Transverse colon (tissue), 4 donors: ENCODE data around the gene PRR20G. TPM values are rescaled to one million over a fixed set of nuclear protein-coding genes. Genes with fewer than 3 reads are reported as not detected.
"Not testable (repeated sequence)": the region's sequence is repeated elsewhere in the genome, so short reads cannot be mapped to it uniquely, and the experiment has no call there.

ENCODE experiments used
- DNase-seq: peaks from one replicate; pipeline ENCODE4 v3.0.0-alpha.2; 2019
- H3K27ac ChIP-seq, 4 donors: fragments of 200-600 bp; sonication (generic); 2 replicates each; pipeline ENCODE4 v1.5.1; 2016 to 2018; ENCODE audit warnings: inconsistent platforms in 4 of 4
- H3K27me3 ChIP-seq: fragments of 200-600 bp; sonication (generic); 2 replicates; pipeline ENCODE4 v1.5.1; 2017; ENCODE audit warnings: inconsistent platforms
- H3K36me3 ChIP-seq, 4 donors: fragments of 200-600 bp; sonication (generic); 2 replicates each; pipeline ENCODE4 v1.5.1; 2017 to 2019; ENCODE audit warnings: inconsistent platforms in 4 of 4
- H3K4me1 ChIP-seq, 4 donors: fragments of 200-600 bp; sonication (generic); 2 replicates each; pipeline ENCODE4 v1.5.1; 2017 to 2020; ENCODE audit warnings: inconsistent platforms in 4 of 4
- H3K4me3 ChIP-seq, 4 donors: fragments of 200-600 bp; sonication (generic); 1 replicate in 1 of 4; 2 replicates in 3 of 4; pipeline versions ENCODE4 v1.5.1 to v1.6.1; 2017 to 2019; ENCODE audit warnings: inconsistent platforms in 4 of 4
- H3K9me3 ChIP-seq, 2 donors: fragments of 200-600 bp; sonication (generic); 2 replicates each; pipeline ENCODE4 v1.5.1; 2017 to 2019; ENCODE audit warnings: inconsistent platforms in 2 of 2
- CTCF ChIP-seq, 5 experiments: fragments of 200-600 bp in 3 of 5; fragments of 450-650 bp in 2 of 5; sonication (generic) in 3 of 5; IDR thresholded peaks; 1 replicate in 2 of 5; 2 replicates in 3 of 5; pipeline ENCODE4 v1.5.1; 2016 to 2017; ENCODE audit warnings: antibody characterized with exemption in 5 of 5, inconsistent platforms in 3 of 5, mild to moderate bottlenecking in 2 of 5, moderate library complexity in 1 of 5
- EP300 ChIP-seq: sonication (generic); formaldehyde crosslinking; IDR thresholded peaks from one replicate; pipeline ENCODE4 v1.6.1; 2017; ENCODE audit warnings: antibody characterized with exemption, low read depth
- POLR2A ChIP-seq: fragments of 450-650 bp; IDR thresholded peaks from one replicate; pipeline ENCODE4 v1.6.1; 2016; ENCODE audit warnings: antibody characterized with exemption, mild to moderate bottlenecking, moderate library complexity
- POLR2AphosphoS5 ChIP-seq, 3 donors: sonication (generic); formaldehyde crosslinking; IDR thresholded peaks; one replicate each; pipeline ENCODE4 v1.6.1; 2016; ENCODE audit warnings: antibody characterized with exemption in 3 of 3
- WGBS, 2 donors: methylation state at CpG; one replicate each; pipeline ENCODE4 v1.1.5; 2018; ENCODE audit warnings: low coverage in 1 of 2; 5-methylcytosine and 5-hydroxymethylcytosine counted together
- in situ Hi-C, 4 donors: fragments of 200-750 bp; cut with MboI; loops; one replicate each; pipeline versions ENCODE4 v1.15.0 to v1.15.1; 2017; ENCODE audit warnings: low sequenced_read_pairs in 3 of 4, low pct_ligation_motif_present in 1 of 4, low pct_unique_long_range_greater_than_20kb in 1 of 4
- intact Hi-C: fragments of 100-400 bp; cut with DNase I; formaldehyde crosslinking; loops from one replicate; pipeline ENCODE4 v1.15.1; 2023; ENCODE audit warnings: low total_unique reads
- total RNA-seq, 4 donors: library from RNA; depleted of rRNA; stranded (reverse); fragments of >200 nt; gene quantifications; one replicate each; pipeline ENCODE4 v1.1.0, GENCODE V29; 2016

The PRR20G gene
- total RNA-seq, 4 donors from 2014 or later = not detected

GRCh38 chr3:127320529-127321121, 32.8 kb upstream of the PRR20G start:
- 67 to 70% methylated on average over 1 to 4 of the region's 4 CpGs for WGBS, 2 donors
- no peaks in the 10 kb centered on the region for H3K36me3 ChIP-seq
- H3K4me1 ChIP-seq = no peaks in the 10 kb centered on the region
- intact Hi-C loops (no loop called here), in situ Hi-C loops (no loop called here)
- H3K27ac ChIP-seq = no peak overlapping the region
- TF ChIP-seq EP300 = no peak
- TF ChIP-seq CTCF (IDR thresholded peaks at IDR 0.05) = no peak
- no peak for TF ChIP-seq POLR2A
- TF ChIP-seq POLR2AphosphoS5 (IDR thresholded peaks at IDR 0.05) = no peak
- no peaks in the 10 kb centered on the region for H3K27me3 ChIP-seq
- no peaks in the 10 kb centered on the region for H3K9me3 ChIP-seq
- H3K4me3 ChIP-seq = no peak overlapping the region
- DNase-seq = no peak

- in situ Hi-C loops (no loop called here), intact Hi-C loops (no loop called here)
- TF ChIP-seq POLR2A (no peak), CTCF (IDR thresholded peaks at IDR 0.05) (no peak), EP300 (no peak), POLR2AphosphoS5 (IDR thresholded peaks at IDR 0.05) (no peak)
These were observed 28.8 kb upstream of the PRR20G start for GRCh38 chr3:127316685-127317084.

GRCh38 chr3:127312818-127313217, 25.0 kb upstream of the PRR20G start:
- TF ChIP-seq EP300 (no peak), POLR2A (no peak), CTCF (IDR thresholded peaks at IDR 0.05) (no peak), POLR2AphosphoS5 (IDR thresholded peaks at IDR 0.05) (no peak)
- WGBS, 2 donors = 27 to 45% methylated on average over 3 of the region's 3 CpGs
- Histone ChIP-seq H3K4me1 (no peaks in the 10 kb centered on the region), H3K27me3 (peaks cover 17% of the 10 kb centered on the region), H3K36me3 (no peaks in the 10 kb centered on the region), H3K9me3 (no peaks in the 10 kb centered on the region), H3K4me3 (no peak overlapping the region), H3K27ac (no peak overlapping the region)
- DNase-seq = no peak
- in situ Hi-C loops = no loop called here
- intact Hi-C loops = no loop called here

More at GRCh38 chr3:127316685-127317084, 28.8 kb upstream of the PRR20G start:
- 83 to 89% methylated on average over 3 to 7 of the region's 7 CpGs for WGBS, 2 donors
- Histone ChIP-seq H3K36me3 (no peaks in the 10 kb centered on the region), H3K27ac (no peak overlapping the region), H3K27me3 (peaks cover 11% of the 10 kb centered on the region), H3K9me3 (no peaks in the 10 kb centered on the region), H3K4me3 (no peak overlapping the region), H3K4me1 (no peaks in the 10 kb centered on the region)
- no peak for DNase-seq

GRCh38 chr3:127308821-127309220, 21.0 kb upstream of the PRR20G start:
- in situ Hi-C loops, intact Hi-C loops, H3K36me3 ChIP-seq, H3K4me1 ChIP-seq, DNase-seq, H3K9me3 ChIP-seq, H3K4me3 ChIP-seq, H3K27ac ChIP-seq: not testable (repeated sequence)
- WGBS, 2 donors = 79% methylated on average over 17 of the region's 28 CpGs; no CpG with 5 or more reads in 1 of the 2 donors
- peaks cover 20% of the 10 kb centered on the region for H3K27me3 ChIP-seq

GRCh38 chr3:127307916-127308315, 20.1 kb upstream of the PRR20G start:
- H3K9me3 ChIP-seq = no peaks in the 10 kb centered on the region
- H3K27ac ChIP-seq = no peak overlapping the region
- TF ChIP-seq POLR2AphosphoS5 (IDR thresholded peaks at IDR 0.05) (no peak), CTCF (IDR thresholded peaks at IDR 0.05) (no peak), POLR2A (no peak), EP300 (no peak)
- H3K27me3 ChIP-seq = peaks cover 12% of the 10 kb centered on the region
- 28 to 37% methylated on average over 4 of the region's 4 CpGs for WGBS, 2 donors
- DNase-seq = no peak
- H3K36me3 ChIP-seq = no peaks in the 10 kb centered on the region
- in situ Hi-C loops (no loop called here), intact Hi-C loops (no loop called here)
- H3K4me1 ChIP-seq = peaks cover 0 to 9% (median 0%) of the 10 kb centered on the region in 4 donors
- no peak overlapping the region for H3K4me3 ChIP-seq
